Thoracic aorta (tissue), 2 donors: Measurements from ENCODE around the gene TLE1. TPM values are rescaled to one million over a fixed set of nuclear protein-coding genes. Genes with fewer than 3 reads are reported as not detected.

Experiments used
- ATAC-seq: fragments of 150-250 bp; one replicate; pipeline ENCODE4 v1.8.0; 2017; ENCODE audit warnings: low read depth; ENCODE audit not compliant: insufficient number of reproducible peaks, low FRiP score
- DNase-seq: peaks from one replicate; pipeline ENCODE4 v3.0.0-alpha.2; 2020; ENCODE audit warnings: low spot score
- H3K27ac ChIP-seq, 2 donors: fragments of 200-600 bp; sonication (generic); 1 replicate in 1 of 2; 2 replicates in 1 of 2; pipeline ENCODE4 v1.5.1; 2016; ENCODE audit warnings: mild to moderate bottlenecking in 2 of 2, moderate library complexity in 2 of 2
- H3K27me3 ChIP-seq: fragments of 200-600 bp; sonication (generic); replicated peaks from 2 replicates; pipeline ENCODE4 v1.6.0; 2016; ENCODE audit warnings: mild to moderate bottlenecking; ENCODE audit not compliant: insufficient read depth
- H3K36me3 ChIP-seq: fragments of 200-600 bp; sonication (generic); one replicate; pipeline ENCODE4 v1.5.1; 2016
- H3K4me1 ChIP-seq, 2 donors: fragments of 200-600 bp; sonication (generic); 1 replicate in 1 of 2; 2 replicates in 1 of 2; pipeline versions ENCODE4 v1.5.1 to v1.6.0; 2016; ENCODE audit warnings: low read depth in 2 of 2, mild to moderate bottlenecking in 1 of 2; ENCODE audit not compliant: control insufficient read depth in 1 of 2
- H3K4me3 ChIP-seq: fragments of 200-600 bp; sonication (generic); 2 replicates; pipeline ENCODE4 v1.5.1; 2016; ENCODE audit warnings: mild to moderate bottlenecking
- H3K9me3 ChIP-seq: fragments of 200-600 bp; sonication (generic); 2 replicates; pipeline ENCODE4 v1.5.1; 2016
- total RNA-seq, 2 donors: library from RNA; depleted of rRNA; stranded (reverse); fragments of >200 nt; gene quantifications; one replicate each; pipeline versions ENCODE4 v1.1.0 to v1.2.3, GENCODE V29; 2016
- TF ChIP-seq, protein P1 (sequence below): fragments of 200-600 bp; sonication (generic); IDR thresholded peaks from one replicate; pipeline ENCODE4 v1.5.1; 2019; ENCODE audit warnings: antibody characterized with exemption

The TLE1 gene
- total RNA-seq, 2 donors from 2014 or later = 69.7 to 74.1 TPM

DNA sequence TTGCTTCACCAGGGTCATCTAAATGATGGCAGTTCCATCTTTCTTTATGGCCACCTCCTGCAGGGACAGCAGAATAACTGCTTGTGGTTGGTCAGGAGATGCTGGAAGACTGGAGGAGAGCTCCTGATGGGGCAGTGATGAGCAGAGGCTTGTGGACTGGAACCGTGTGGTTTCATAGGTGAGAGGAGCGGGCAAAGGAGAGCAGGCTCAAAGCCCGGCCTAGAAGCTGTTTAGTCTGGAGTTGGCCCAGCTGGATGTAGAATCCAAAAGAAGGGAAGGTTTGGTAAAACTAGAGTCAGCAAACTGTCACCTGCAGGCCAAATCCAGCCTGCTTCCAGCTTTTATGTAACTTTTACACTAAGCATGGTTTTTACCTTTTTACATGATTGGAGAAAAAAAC lies 32.9 kb upstream of the TLE1 start:
- no peak for DNase-seq
- TF ChIP-seq, protein P1, sequence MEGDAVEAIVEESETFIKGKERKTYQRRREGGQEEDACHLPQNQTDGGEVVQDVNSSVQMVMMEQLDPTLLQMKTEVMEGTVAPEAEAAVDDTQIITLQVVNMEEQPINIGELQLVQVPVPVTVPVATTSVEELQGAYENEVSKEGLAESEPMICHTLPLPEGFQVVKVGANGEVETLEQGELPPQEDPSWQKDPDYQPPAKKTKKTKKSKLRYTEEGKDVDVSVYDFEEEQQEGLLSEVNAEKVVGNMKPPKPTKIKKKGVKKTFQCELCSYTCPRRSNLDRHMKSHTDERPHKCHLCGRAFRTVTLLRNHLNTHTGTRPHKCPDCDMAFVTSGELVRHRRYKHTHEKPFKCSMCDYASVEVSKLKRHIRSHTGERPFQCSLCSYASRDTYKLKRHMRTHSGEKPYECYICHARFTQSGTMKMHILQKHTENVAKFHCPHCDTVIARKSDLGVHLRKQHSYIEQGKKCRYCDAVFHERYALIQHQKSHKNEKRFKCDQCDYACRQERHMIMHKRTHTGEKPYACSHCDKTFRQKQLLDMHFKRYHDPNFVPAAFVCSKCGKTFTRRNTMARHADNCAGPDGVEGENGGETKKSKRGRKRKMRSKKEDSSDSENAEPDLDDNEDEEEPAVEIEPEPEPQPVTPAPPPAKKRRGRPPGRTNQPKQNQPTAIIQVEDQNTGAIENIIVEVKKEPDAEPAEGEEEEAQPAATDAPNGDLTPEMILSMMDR = no peak
- no peaks in the 10 kb centered on the region for H3K9me3 ChIP-seq
- H3K4me3 ChIP-seq = no peak overlapping the region
- peaks cover 5 to 7% of the 10 kb centered on the region in 2 donors for H3K4me1 ChIP-seq
- no peaks in the 10 kb centered on the region for H3K36me3 ChIP-seq
- no peak for ATAC-seq
- no peak overlapping the region for H3K27ac ChIP-seq
- H3K27me3 ChIP-seq = no peaks in the 10 kb centered on the region

- no peak for ATAC-seq
- Histone ChIP-seq H3K36me3 (no peaks in the 10 kb centered on the region), H3K4me1 (peaks cover 5 to 7% of the 10 kb centered on the region in 2 donors), H3K27ac (no peak overlapping the region), H3K9me3 (no peaks in the 10 kb centered on the region), H3K4me3 (no peak overlapping the region), H3K27me3 (no peaks in the 10 kb centered on the region)
- TF ChIP-seq, protein P1 = no peak
- no peak for DNase-seq
Observed at GRCh38 chr9:81720450-81721086, 31.2 kb upstream of the TLE1 start.

DNA sequence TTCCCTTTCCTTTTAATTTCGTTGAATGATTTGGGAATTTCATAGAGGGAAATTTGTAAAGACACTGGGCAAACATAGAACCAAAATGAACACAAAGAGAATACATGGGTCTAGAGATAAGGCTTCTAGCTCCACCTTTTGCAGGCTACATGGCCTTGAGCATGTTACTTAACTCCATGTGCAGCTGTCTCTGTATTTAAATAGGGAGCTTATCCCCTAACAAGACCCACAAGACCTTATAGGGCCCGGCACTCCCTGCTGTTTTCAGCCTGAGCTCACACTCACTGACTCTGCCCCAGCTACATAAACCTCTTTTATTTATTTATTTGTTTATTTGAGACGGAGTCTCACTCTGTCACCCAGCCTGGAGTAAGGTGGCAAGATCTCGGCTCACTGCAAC lies 30.6 kb upstream of the TLE1 start:
- Histone ChIP-seq H3K4me3 (no peak overlapping the region), H3K9me3 (no peaks in the 10 kb centered on the region), H3K27me3 (no peaks in the 10 kb centered on the region), H3K4me1 (peaks cover 5 to 7% of the 10 kb centered on the region in 2 donors), H3K36me3 (no peaks in the 10 kb centered on the region), H3K27ac (no peak overlapping the region)
- DNase-seq = no peak
- TF ChIP-seq, protein P1 = no peak
- ATAC-seq = no peak

DNA sequence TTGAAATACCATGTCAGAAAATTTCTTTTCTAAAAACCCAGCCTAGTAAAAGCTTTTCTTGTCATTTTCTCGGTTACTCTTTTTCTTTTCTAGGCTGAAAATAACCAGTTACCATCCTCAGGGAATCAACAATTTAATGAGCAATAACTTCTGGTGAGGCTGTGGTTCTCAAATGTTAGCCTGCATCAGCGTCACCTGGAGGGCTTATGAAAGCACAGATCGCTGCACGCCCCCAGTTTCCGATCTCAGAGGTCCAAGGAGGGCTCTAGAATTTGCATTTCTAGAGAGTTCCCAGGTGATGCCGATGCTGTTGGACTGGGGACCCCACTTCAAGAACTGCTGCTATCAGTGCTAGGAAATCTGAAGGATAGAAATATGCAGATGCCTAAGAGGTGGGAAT lies 28.9 kb upstream of the TLE1 start:
- H3K27ac ChIP-seq = no peak overlapping the region
- no peaks in the 10 kb centered on the region for H3K9me3 ChIP-seq
- H3K4me1 ChIP-seq = no peaks in the 10 kb centered on the region
- no peaks in the 10 kb centered on the region for H3K27me3 ChIP-seq
- H3K4me3 ChIP-seq = no peak overlapping the region
- DNase-seq = no peak
- TF ChIP-seq, protein P1 = no peak
- no peaks in the 10 kb centered on the region for H3K36me3 ChIP-seq
- no peak for ATAC-seq

DNA sequence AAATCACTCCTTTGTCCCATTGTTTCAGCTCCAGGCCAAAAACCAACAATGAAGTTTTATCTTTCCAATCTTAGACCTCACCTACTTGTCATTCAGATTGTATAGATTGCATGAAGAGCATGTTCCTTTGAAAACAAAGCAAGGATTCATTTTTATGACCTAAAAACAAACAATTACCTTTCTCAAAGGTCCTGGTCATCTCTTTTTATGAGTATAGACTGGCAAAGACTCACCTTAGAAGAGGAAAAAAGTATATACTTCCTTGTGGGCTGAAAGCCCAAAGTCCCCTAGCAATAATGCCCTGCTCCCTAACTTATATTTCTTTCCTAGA lies 28.4 kb upstream of the TLE1 start:
- Histone ChIP-seq H3K9me3 (no peaks in the 10 kb centered on the region), H3K36me3 (no peaks in the 10 kb centered on the region), H3K4me1 (no peaks in the 10 kb centered on the region), H3K4me3 (no peak overlapping the region), H3K27ac (no peak overlapping the region), H3K27me3 (no peaks in the 10 kb centered on the region)
- TF ChIP-seq, protein P1 = no peak
- ATAC-seq = no peak
- no peak for DNase-seq
